Ectodermal cell (in vitro differentiated cells): ENCODE measurements around the gene ACVRL1.

Experiments used
- H3K27ac ChIP-seq: 2 replicates; pipeline ENCODE4 v1.7.0; 2013; ENCODE audit warnings: mild to moderate bottlenecking, low read depth, low read length; ENCODE audit not compliant: insufficient read depth, poor library complexity, severe bottlenecking
- H3K27me3 ChIP-seq: 2 replicates; pipeline ENCODE4 v1.7.0; 2013; ENCODE audit warnings: mild to moderate bottlenecking, low read length; ENCODE audit not compliant: insufficient read depth, control insufficient read depth, poor library complexity, severe bottlenecking
- H3K36me3 ChIP-seq: one replicate; pipeline ENCODE4 v1.7.0; 2013; ENCODE audit warnings: low read length; ENCODE audit not compliant: control insufficient read depth, insufficient read depth
- H3K4me1 ChIP-seq: one replicate; pipeline ENCODE4 v1.7.0; 2013; ENCODE audit warnings: low read length; ENCODE audit not compliant: control insufficient read depth, insufficient read depth
- H3K4me3 ChIP-seq: 2 replicates; pipeline ENCODE4 v1.7.0; 2013; ENCODE audit warnings: low read depth, low read length, control low read depth; ENCODE audit not compliant: insufficient read depth
- H3K9me3 ChIP-seq: 2 replicates; pipeline ENCODE4 v1.7.0; 2013; ENCODE audit warnings: mild to moderate bottlenecking, low read length, moderate library complexity; ENCODE audit not compliant: control insufficient read depth
- WGBS, 2 experiments: methylation state at CpG; one replicate each; pipeline ENCODE4 v1.1.7; 2013; ENCODE audit warnings: missing lambda C conversion rate in 2 of 2; 5-methylcytosine and 5-hydroxymethylcytosine counted together

The ACVRL1 gene

DNA sequence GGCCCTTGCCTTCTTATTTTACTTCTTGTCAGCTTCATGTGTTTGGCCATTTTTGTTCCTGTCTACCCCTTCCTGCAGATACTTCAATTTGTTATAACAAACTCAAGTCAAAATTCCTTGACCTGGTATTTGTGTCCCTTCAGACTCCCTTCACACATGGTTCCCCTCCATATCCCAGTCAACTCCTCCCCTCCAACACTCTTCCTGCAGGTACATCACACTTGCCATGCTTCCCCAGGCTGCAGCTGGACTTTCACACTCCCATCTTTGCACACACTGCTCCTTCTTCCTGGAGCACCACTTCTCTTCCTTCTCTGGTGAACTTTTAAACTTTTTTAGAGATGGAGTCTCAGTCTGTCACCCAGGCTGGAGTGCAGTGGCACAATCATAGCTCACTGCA lies 39.9 kb upstream of the ACVRL1 start:
- no peak overlapping the region for H3K27ac ChIP-seq
- H3K27me3 ChIP-seq = peaks cover 37% of the 10 kb centered on the region
- H3K4me1 ChIP-seq = peaks cover 58% of the 10 kb centered on the region
- no peaks in the 10 kb centered on the region for H3K9me3 ChIP-seq
- no peak overlapping the region for H3K4me3 ChIP-seq
- no peaks in the 10 kb centered on the region for H3K36me3 ChIP-seq

GRCh38 chr12:51867796-51868428 lies 39.4 kb upstream of the ACVRL1 start:
- no peak overlapping the region for H3K27ac ChIP-seq
- H3K4me1 ChIP-seq = peaks cover 55% of the 10 kb centered on the region
- 90 to 93% methylated on average over 12 of the region's 12 CpGs for WGBS, 2 experiments
- H3K4me3 ChIP-seq = no peak overlapping the region
- peaks cover 37% of the 10 kb centered on the region for H3K27me3 ChIP-seq
- H3K9me3 ChIP-seq = no peaks in the 10 kb centered on the region
- H3K36me3 ChIP-seq = no peaks in the 10 kb centered on the region

GRCh38 chr12:51868821-51869495 lies 38.3 kb upstream of the ACVRL1 start:
- H3K4me3 ChIP-seq = peak overlapping the region; percentile 48
- H3K36me3 ChIP-seq = no peaks in the 10 kb centered on the region
- H3K27ac ChIP-seq = no peak overlapping the region
- H3K9me3 ChIP-seq = no peaks in the 10 kb centered on the region
- peaks cover 57% of the 10 kb centered on the region for H3K4me1 ChIP-seq
- 4% methylated on average over 67 of the region's 67 CpGs for WGBS, 2 experiments
- peaks cover 37% of the 10 kb centered on the region for H3K27me3 ChIP-seq

DNA sequence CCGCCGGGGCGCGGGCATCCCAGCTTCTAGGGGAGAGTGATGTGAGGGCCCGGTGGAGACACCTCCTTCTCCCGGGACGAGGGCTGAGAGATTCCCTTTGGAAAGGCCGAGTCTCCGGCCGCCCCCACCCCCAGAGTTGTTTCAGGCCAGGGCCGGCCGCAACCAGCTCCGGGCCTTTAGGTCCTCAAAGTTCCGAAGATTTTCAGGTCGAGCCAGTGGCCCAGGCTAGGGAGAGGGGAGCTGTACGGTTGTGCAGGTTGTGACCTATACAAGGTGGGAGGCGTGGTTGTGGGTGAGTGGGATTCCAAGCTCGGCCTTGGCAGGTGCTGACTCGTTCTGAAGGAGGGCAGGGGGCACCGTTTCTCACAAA lies 37.8 kb upstream of the ACVRL1 start:
- Histone ChIP-seq H3K27me3 (peaks cover 37% of the 10 kb centered on the region), H3K4me1 (peaks cover 62% of the 10 kb centered on the region), H3K27ac (no peak overlapping the region), H3K36me3 (no peaks in the 10 kb centered on the region), H3K4me3 (peak overlapping the region; percentile 48), H3K9me3 (no peaks in the 10 kb centered on the region)
- WGBS, 2 experiments = 6 to 7% methylated on average over 20 of the region's 20 CpGs

GRCh38 chr12:51869931-51870330 lies 37.4 kb upstream of the ACVRL1 start:
- peaks cover 37% of the 10 kb centered on the region for H3K27me3 ChIP-seq
- no peak overlapping the region for H3K27ac ChIP-seq
- no peaks in the 10 kb centered on the region for H3K9me3 ChIP-seq
- H3K4me1 ChIP-seq = peaks cover 63% of the 10 kb centered on the region
- no peaks in the 10 kb centered on the region for H3K36me3 ChIP-seq
- H3K4me3 ChIP-seq = no peak overlapping the region
- WGBS, 2 experiments = 12 to 22% methylated on average over 3 of the region's 3 CpGs

DNA sequence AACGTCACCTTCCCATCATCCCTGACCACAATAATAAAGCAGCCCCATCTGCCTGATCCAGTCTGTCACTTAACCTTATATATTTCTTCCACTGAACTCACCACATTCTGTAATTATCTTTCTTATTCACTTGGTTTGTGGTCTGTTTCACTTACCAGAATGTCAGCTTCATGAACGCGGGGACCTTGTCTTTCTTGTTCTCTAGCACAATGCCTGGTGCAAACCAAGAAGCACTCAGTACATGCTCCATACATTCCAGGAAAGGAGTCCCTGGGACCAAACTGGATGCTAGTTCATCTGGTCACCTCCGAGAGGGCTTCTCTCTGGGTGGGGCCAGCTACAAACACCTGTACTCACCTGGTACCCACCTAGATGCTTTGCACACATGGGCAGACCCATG lies 36.8 kb upstream of the ACVRL1 start:
- H3K4me3 ChIP-seq = no peak overlapping the region
- H3K36me3 ChIP-seq = no peaks in the 10 kb centered on the region
- no peak overlapping the region for H3K27ac ChIP-seq
- H3K4me1 ChIP-seq = peaks cover 57% of the 10 kb centered on the region
- peaks cover 37% of the 10 kb centered on the region for H3K27me3 ChIP-seq
- H3K9me3 ChIP-seq = no peaks in the 10 kb centered on the region
- 72 to 87% methylated on average over 4 of the region's 4 CpGs for WGBS, 2 experiments

GRCh38 chr12:51871126-51871525 lies 36.2 kb upstream of the ACVRL1 start:
- Histone ChIP-seq H3K9me3 (no peaks in the 10 kb centered on the region), H3K36me3 (no peaks in the 10 kb centered on the region), H3K4me1 (peaks cover 51% of the 10 kb centered on the region), H3K27me3 (peaks cover 37% of the 10 kb centered on the region), H3K4me3 (no peak overlapping the region), H3K27ac (no peak overlapping the region)
- WGBS, 2 experiments = 88 to 89% methylated on average over 6 of the region's 6 CpGs

- H3K9me3 ChIP-seq = no peaks in the 10 kb centered on the region
- peaks cover 45% of the 10 kb centered on the region for H3K4me1 ChIP-seq
- WGBS, 2 experiments = 73 to 74% methylated on average over 17 of the region's 17 CpGs
- H3K27ac ChIP-seq = no peak overlapping the region
- H3K4me3 ChIP-seq = no peak overlapping the region
- H3K27me3 ChIP-seq = peaks cover 37% of the 10 kb centered on the region
- no peaks in the 10 kb centered on the region for H3K36me3 ChIP-seq
Measured at GRCh38 chr12:51871918-51872688, 35.2 kb upstream of the ACVRL1 start.

GRCh38 chr12:51872689-51872981 lies 34.7 kb upstream of the ACVRL1 start:
- no peak overlapping the region for H3K27ac ChIP-seq
- no peak overlapping the region for H3K4me3 ChIP-seq

DNA sequence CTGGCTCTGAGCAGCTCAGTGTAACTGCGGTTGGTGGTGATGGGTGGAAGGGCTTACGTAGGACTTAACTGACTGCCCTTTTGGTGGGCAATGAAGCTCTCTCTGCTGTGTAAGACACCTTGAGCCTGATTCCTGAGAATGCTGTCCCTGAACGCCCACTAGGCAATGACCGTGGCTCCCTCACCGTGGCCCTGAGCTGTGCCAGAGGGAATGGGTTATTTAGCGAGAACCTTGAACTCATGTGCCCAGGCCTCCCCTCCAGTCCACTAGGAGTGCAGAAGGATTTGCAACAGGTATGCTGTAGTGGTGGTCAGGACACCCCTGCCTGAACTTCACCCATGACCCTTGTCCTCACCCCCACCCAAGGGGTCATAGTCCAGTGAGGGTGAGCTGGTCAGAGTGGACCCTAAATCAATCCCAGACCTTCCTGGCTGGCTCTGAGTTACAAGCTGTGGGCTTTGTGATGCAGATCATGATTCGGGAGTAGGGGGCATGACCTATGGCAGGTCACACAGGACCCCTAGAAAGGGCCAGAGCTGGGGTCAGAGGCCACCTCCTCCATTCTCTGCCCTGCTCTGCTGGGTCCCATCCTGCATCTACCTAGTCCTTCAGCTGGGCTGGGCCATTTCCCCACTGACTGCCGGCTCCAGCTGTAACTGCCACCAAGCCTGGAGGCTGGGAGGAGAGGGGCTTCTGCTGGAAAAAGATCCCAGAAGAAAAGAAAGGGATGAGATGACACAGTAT lies 33.9 kb upstream of the ACVRL1 start:
- Histone ChIP-seq H3K27me3 (peaks cover 32% of the 10 kb centered on the region), H3K4me1 (peaks cover 45% of the 10 kb centered on the region), H3K27ac (peak overlapping the region; percentile 26), H3K9me3 (no peaks in the 10 kb centered on the region), H3K36me3 (no peaks in the 10 kb centered on the region), H3K4me3 (no peak overlapping the region)
- 71 to 73% methylated on average over 8 of the region's 8 CpGs for WGBS, 2 experiments

More at GRCh38 chr12:51872689-51872981, 34.7 kb upstream of the ACVRL1 start:
- no peaks in the 10 kb centered on the region for H3K9me3 ChIP-seq
- H3K27me3 ChIP-seq = peaks cover 37% of the 10 kb centered on the region
- 100% methylated on average over 3 of the region's 3 CpGs for WGBS, 2 experiments
- H3K36me3 ChIP-seq = no peaks in the 10 kb centered on the region
- peaks cover 45% of the 10 kb centered on the region for H3K4me1 ChIP-seq
